Natural killer cell treated with Interleukin-12 subunit alpha and Interleukin-12 subunit beta and Interleukin-15 and Interleukin-18, amount 100 ng/mL, for 72 hours (primary cell): ENCODE measurements around the gene ARHGAP15. TPM values are rescaled to one million over a fixed set of nuclear protein-coding genes. Genes with fewer than 3 reads are reported as not detected.
"Not testable (repeated sequence)": the region's sequence is repeated elsewhere in the genome, so short reads cannot be mapped to it uniquely, and the experiment has no call there.

ENCODE experiments used
- ATAC-seq, 2 donors: fragments of 150-1000 bp; cut with Tn5 transposase in 1 of 2; sonication (Bioruptor Pico), chemical (Tn5 transposase) in 1 of 2; 2 replicates each; pipeline ENCODE4 v1.10.0; 2021
- DNase-seq: peaks from one replicate; pipeline ENCODE4 v3.0.0; 2022; ENCODE audit warnings: low spot score
- H3K27ac Mint-ChIP-seq, 2 donors: 1 replicate in 1 of 2; 2 replicates in 1 of 2; pipeline ENCODE4 v1.8.0; 2022; ENCODE audit warnings: mixed read lengths in 2 of 2, mild to moderate bottlenecking in 1 of 2, moderate library complexity in 1 of 2
- H3K27me3 Mint-ChIP-seq, 2 donors: 1 replicate in 1 of 2; 2 replicates in 1 of 2; pipeline ENCODE4 v1.8.0; 2022; ENCODE audit warnings: mixed read lengths in 2 of 2
- H3K36me3 Mint-ChIP-seq: one replicate; pipeline ENCODE4 v1.8.0; 2022; ENCODE audit warnings: mixed read lengths
- H3K4me1 Mint-ChIP-seq, 2 donors: 1 replicate in 1 of 2; 2 replicates in 1 of 2; pipeline ENCODE4 v1.8.0; 2022; ENCODE audit warnings: low read depth in 2 of 2, mixed read lengths in 2 of 2, mild to moderate bottlenecking in 1 of 2
- H3K4me3 Mint-ChIP-seq: one replicate; pipeline ENCODE4 v1.8.0; 2022; ENCODE audit warnings: mixed read lengths
- H3K9me3 Mint-ChIP-seq: 2 replicates; pipeline ENCODE4 v1.8.0; 2022; ENCODE audit warnings: mixed read lengths
- total RNA-seq, 2 donors: library from RNA; stranded (reverse); gene quantifications; one replicate each; pipeline ENCODE4 v1.2.3, GENCODE V29; 2022

Gene ARHGAP15
- total RNA-seq, 2 donors from 2014 or later, result 80.6 to 133 TPM

DNA sequence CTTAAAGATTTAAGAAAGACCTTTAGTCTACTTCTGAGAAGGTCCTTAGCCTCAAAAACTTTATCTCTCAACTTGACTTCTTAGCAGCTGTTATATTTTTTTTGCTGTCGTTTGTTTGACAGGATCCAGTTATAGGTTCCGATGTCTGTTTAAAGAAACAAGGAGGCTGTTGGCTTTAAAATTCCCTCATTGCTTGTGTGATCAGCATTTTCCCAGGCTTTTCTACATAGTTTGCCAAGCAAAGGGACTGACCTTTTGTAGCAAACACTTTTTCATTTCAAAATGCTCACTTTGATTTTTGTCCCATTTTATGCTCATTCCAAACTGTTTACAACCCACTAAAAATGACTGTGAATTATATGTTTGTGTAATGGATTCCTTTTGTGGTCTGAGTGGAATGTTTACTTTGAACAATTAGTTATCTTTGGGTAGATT, 394.9 kb downstream of the ARHGAP15 start:
- H3K4me1 Mint-ChIP-seq, result peaks cover 11 to 13% of the 10 kb centered on the region in 2 donors
- H3K9me3 Mint-ChIP-seq, result peaks cover 2% of the 10 kb centered on the region
- DNase-seq (no peak), ATAC-seq (no peak)
- H3K27me3 Mint-ChIP-seq, result no peaks in the 10 kb centered on the region
- no peak overlapping the region for H3K4me3 Mint-ChIP-seq
- peaks cover 21% of the 10 kb centered on the region for H3K36me3 Mint-ChIP-seq
- no peak overlapping the region for H3K27ac Mint-ChIP-seq

DNA sequence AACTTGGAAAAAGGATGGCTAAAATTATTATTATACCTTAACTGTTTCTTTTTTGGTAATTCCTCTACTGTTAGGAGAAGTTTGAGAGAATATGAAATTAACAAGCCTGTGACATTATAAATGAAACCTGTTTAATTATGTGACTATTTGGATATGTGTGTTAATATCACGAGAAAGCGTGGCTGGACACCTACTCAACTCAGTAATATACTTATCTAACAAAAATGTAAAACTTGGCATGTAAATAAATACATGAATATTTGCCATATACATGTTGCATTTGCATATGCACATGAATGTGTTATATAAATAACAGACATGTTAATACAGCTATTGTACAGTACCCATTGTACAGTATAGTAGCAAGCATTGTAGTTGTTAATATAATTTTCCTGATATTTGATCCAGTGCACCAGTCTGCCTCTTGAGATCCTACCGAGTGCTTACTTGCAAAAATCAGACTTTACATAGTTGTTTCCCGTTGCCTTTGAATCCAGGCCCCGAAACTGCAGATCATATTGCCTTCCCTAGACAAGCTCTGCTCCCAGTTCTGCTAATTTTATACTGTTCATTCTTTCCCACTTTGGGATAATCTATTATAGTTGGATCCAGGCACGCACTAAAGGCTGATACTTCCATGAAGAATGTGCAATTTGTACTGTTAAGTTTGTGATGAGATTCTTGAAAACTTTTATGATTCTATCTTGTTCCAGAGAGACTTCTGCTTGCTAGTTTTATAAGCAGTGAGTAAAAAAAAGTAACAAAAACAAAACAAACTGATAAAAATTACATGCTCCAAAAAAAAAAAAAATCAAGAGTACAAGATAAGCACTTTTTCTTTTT, 395.6 kb downstream of the ARHGAP15 start:
- peaks cover 26% of the 10 kb centered on the region for H3K36me3 Mint-ChIP-seq
- DNase-seq, result no peak
- no peak overlapping the region for H3K27ac Mint-ChIP-seq
- ATAC-seq, result no peak
- H3K4me3 Mint-ChIP-seq, result no peak overlapping the region
- peaks cover 17 to 20% of the 10 kb centered on the region in 2 donors for H3K4me1 Mint-ChIP-seq
- H3K27me3 Mint-ChIP-seq, result no peaks in the 10 kb centered on the region
- H3K9me3 Mint-ChIP-seq, result peaks cover 4% of the 10 kb centered on the region

DNA sequence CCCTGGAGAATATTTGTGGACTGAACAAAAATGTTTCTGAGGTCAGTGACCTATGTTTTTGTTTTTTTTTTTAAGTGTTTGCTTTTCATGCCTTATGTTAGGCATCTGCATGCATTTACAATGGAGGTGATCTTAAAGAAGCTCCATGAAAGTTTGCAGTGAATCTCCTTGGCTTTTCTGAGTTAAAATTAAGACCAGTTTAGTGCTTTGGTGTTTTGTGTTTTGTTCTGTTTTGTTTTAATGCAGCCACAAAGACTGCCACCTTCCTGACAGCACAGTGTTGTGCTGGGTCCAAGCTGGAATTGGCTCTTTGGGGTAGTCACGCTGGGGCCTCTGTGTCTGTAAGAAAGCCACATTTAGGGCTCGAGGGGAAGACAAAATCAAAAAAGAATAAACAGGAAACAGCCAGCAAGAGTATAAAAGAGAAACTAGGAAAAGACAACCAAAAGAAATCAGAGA, 396.2 kb downstream of the ARHGAP15 start:
- Mint-ChIP-seq H3K27me3 (no peaks in the 10 kb centered on the region), H3K36me3 (peaks cover 21% of the 10 kb centered on the region), H3K9me3 (peaks cover 4% of the 10 kb centered on the region), H3K27ac (peak overlapping the region; percentile 5 to 8), H3K4me1 (peaks cover 18 to 23% of the 10 kb centered on the region in 2 donors), H3K4me3 (peak overlapping the region; percentile 4)
- ATAC-seq (no peak), DNase-seq (no peak)

- Mint-ChIP-seq H3K9me3 (peaks cover 4% of the 10 kb centered on the region), H3K27me3 (no peaks in the 10 kb centered on the region)
Measured at GRCh38 chr2:143526498-143526897, 397.3 kb downstream of the ARHGAP15 start.

GRCh38 chr2:143528021-143528420, 398.8 kb downstream of the ARHGAP15 start:
- Mint-ChIP-seq H3K9me3 (peaks cover 4% of the 10 kb centered on the region), H3K27me3 (no peaks in the 10 kb centered on the region), H3K36me3 (peaks cover 12% of the 10 kb centered on the region), H3K4me3 (no peak overlapping the region), H3K4me1 (peaks cover 18 to 23% of the 10 kb centered on the region in 2 donors), H3K27ac (no peak overlapping the region)
- ATAC-seq (no peak), DNase-seq (no peak)

More at GRCh38 chr2:143526498-143526897, 397.3 kb downstream of the ARHGAP15 start:
- H3K4me1 Mint-ChIP-seq, result peaks cover 18 to 23% of the 10 kb centered on the region in 2 donors
- H3K4me3 Mint-ChIP-seq, result no peak overlapping the region
- ATAC-seq, result no peak
- no peak overlapping the region for H3K27ac Mint-ChIP-seq
- peaks cover 21% of the 10 kb centered on the region for H3K36me3 Mint-ChIP-seq
- DNase-seq, result no peak

- Mint-ChIP-seq H3K27ac (peak overlapping the region; percentile 6), H3K4me1 (peaks cover 18 to 23% of the 10 kb centered on the region in 2 donors), H3K4me3 (no peak overlapping the region), H3K27me3 (no peaks in the 10 kb centered on the region), H3K36me3 (peaks cover 16% of the 10 kb centered on the region), H3K9me3 (peaks cover 4% of the 10 kb centered on the region)
- DNase-seq (no peak), ATAC-seq (no peak)
Measured at GRCh38 chr2:143529118-143529720, 400.0 kb downstream of the ARHGAP15 start.

- no peak overlapping the region for H3K4me3 Mint-ChIP-seq
- no peak for DNase-seq
- peaks cover 14 to 19% of the 10 kb centered on the region in 2 donors for H3K4me1 Mint-ChIP-seq
- peaks cover 17% of the 10 kb centered on the region for H3K36me3 Mint-ChIP-seq
- no peak for ATAC-seq
- H3K27me3 Mint-ChIP-seq, result no peaks in the 10 kb centered on the region
- no peak overlapping the region for H3K27ac Mint-ChIP-seq
- peaks cover 4% of the 10 kb centered on the region for H3K9me3 Mint-ChIP-seq
Measured at GRCh38 chr2:143530758-143531157, 401.5 kb downstream of the ARHGAP15 start.

DNA sequence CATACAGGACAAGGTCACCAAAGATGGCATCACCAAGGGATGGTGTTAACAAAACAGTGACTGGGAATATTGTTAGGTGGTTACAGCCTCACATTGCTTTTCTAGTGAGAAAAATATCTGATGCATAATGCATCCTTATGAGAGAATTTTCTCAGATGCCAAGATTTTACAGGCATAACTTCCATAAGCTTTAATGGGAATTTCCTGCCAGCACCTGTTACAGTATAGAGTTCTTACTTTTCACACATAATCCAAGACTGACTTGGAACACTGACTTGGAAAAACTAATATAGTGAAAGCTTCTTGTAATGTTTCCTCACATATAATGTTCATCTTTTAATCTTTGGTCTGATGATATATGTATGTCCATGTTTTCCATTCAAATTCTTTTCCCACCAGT, 402.8 kb downstream of the ARHGAP15 start:
- peaks cover 17% of the 10 kb centered on the region for H3K36me3 Mint-ChIP-seq
- H3K9me3 Mint-ChIP-seq, result peaks cover 4% of the 10 kb centered on the region
- ATAC-seq (no peak), DNase-seq (no peak)
- H3K4me1 Mint-ChIP-seq, result peaks cover 13 to 17% of the 10 kb centered on the region in 2 donors
- H3K4me3 Mint-ChIP-seq, result no peak overlapping the region
- no peak overlapping the region for H3K27ac Mint-ChIP-seq
- H3K27me3 Mint-ChIP-seq, result no peaks in the 10 kb centered on the region

DNA sequence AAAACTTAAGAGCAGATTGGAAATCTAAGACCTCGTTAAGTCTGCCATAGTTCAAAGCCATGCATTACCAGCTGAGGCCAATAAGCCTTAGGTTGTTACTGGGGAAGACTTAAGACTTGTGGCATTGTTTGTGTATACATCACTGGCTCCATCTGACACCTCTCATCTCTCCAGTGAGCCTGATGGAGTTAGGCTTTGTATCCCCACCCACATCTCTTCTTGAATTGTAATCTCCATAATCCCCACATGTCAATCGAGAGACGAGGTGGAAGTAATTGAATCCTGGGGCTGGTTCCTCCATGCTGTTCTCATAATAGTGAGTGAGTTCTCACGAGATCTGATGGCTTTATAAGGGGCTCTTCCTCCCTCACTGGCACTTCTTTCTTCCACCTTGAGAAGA, 404.6 kb downstream of the ARHGAP15 start:
- H3K27me3 Mint-ChIP-seq, result no peaks in the 10 kb centered on the region
- H3K4me3 Mint-ChIP-seq, result no peak overlapping the region
- H3K9me3 Mint-ChIP-seq, result peaks cover 4% of the 10 kb centered on the region
- ATAC-seq (no peak), DNase-seq (no peak)
- H3K36me3 Mint-ChIP-seq, result peaks cover 16% of the 10 kb centered on the region
- peaks cover 15 to 16% of the 10 kb centered on the region in 2 donors for H3K4me1 Mint-ChIP-seq
- H3K27ac Mint-ChIP-seq, result no peak overlapping the region

GRCh38 chr2:143535802-143536201, 406.6 kb downstream of the ARHGAP15 start:
- H3K27ac Mint-ChIP-seq, result no peak overlapping the region
- ATAC-seq (no peak), DNase-seq (no peak)
- H3K4me1 Mint-ChIP-seq, result peaks cover 11 to 22% of the 10 kb centered on the region in 2 donors
- no peaks in the 10 kb centered on the region for H3K27me3 Mint-ChIP-seq
- H3K9me3 Mint-ChIP-seq, result peaks cover 2% of the 10 kb centered on the region
- peaks cover 7% of the 10 kb centered on the region for H3K36me3 Mint-ChIP-seq
- no peak overlapping the region for H3K4me3 Mint-ChIP-seq

DNA sequence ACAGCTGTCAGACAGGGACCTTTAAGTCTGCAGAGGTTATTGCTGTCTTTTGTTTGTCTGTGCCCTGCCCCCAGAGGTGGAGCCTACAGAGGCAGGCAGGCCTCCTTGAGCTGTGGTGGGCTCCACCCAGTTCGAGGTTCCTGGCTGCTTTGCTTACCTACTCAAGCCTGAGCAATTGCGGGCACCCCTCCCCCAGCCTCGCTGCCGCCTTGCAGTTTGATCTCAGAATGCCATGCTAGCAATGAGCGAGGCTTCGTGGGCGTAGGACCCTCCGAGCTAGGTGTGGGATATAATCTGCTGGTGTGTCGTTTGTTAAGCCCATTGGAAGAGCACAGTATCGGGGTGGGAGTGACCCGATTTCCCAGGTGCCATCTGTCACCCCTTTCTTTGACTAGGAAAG, 412.7 kb downstream of the ARHGAP15 start:
- H3K27ac Mint-ChIP-seq, ATAC-seq, DNase-seq, H3K4me3 Mint-ChIP-seq, H3K27me3 Mint-ChIP-seq, H3K9me3 Mint-ChIP-seq: not testable (repeated sequence)
- Mint-ChIP-seq H3K4me1 (peaks cover 24 to 36% of the 10 kb centered on the region in 2 donors), H3K36me3 (peaks cover 10% of the 10 kb centered on the region)

- ATAC-seq (no peak), DNase-seq (peak; percentile 60)
- H3K36me3 Mint-ChIP-seq, result peaks cover 10% of the 10 kb centered on the region
- H3K27me3 Mint-ChIP-seq, result no peaks in the 10 kb centered on the region
- H3K4me3 Mint-ChIP-seq, result no peak overlapping the region
- no peak overlapping the region for H3K27ac Mint-ChIP-seq
- H3K9me3 Mint-ChIP-seq, result peaks cover 5% of the 10 kb centered on the region
- peaks cover 14 to 17% of the 10 kb centered on the region in 2 donors for H3K4me1 Mint-ChIP-seq
Measured at GRCh38 chr2:143545059-143545948, 416.1 kb downstream of the ARHGAP15 start.

- H3K4me3 Mint-ChIP-seq, result no peak overlapping the region
- ATAC-seq (no peak), DNase-seq (no peak)
- no peaks in the 10 kb centered on the region for H3K27me3 Mint-ChIP-seq
- H3K9me3 Mint-ChIP-seq, result peaks cover 3% of the 10 kb centered on the region
- peaks cover 8% of the 10 kb centered on the region for H3K36me3 Mint-ChIP-seq
- no peak overlapping the region for H3K27ac Mint-ChIP-seq
- H3K4me1 Mint-ChIP-seq, result peaks cover 12 to 13% of the 10 kb centered on the region in 2 donors
Measured at GRCh38 chr2:143545949-143546255, 416.7 kb downstream of the ARHGAP15 start.
